Kidney (tissue), 14 donors: ENCODE data around the gene HGFAC. TPM values are rescaled to one million over a fixed set of nuclear protein-coding genes. Genes with fewer than 3 reads are reported as not detected.

Experiments used
- DNase-seq, 5 donors: peaks; one replicate each; pipeline ENCODE4 v3.0.0-alpha.2; 2013 to 2020
- FAIRE-seq: peaks from 2 replicates; lab custom pipeline; 2012; peaks lifted over from hg19 to GRCh38; lab: Jason Lieb, UNC
- H3K27ac ChIP-seq, 2 donors: one replicate each; pipeline ENCODE4 v1.7.0; 2013; ENCODE audit warnings: low read depth in 2 of 2, low read length in 2 of 2, inconsistent platforms in 1 of 2
- H3K27me3 ChIP-seq: one replicate; pipeline ENCODE4 v1.7.1; 2013; ENCODE audit warnings: low read length, inconsistent platforms; ENCODE audit not compliant: control insufficient read depth, insufficient read depth
- H3K36me3 ChIP-seq, 3 donors: one replicate each; pipeline versions ENCODE4 v1.7.0 to v1.7.1; 2013; ENCODE audit warnings: low read length in 3 of 3, control low read depth in 1 of 3, inconsistent platforms in 1 of 3; ENCODE audit not compliant: insufficient read depth in 3 of 3, control insufficient read depth in 2 of 3
- H3K4me1 ChIP-seq, 3 donors: one replicate each; pipeline versions ENCODE4 v1.7.0 to v1.7.1; 2013; ENCODE audit warnings: low read length in 3 of 3, inconsistent platforms in 1 of 3, low read depth in 1 of 3; ENCODE audit not compliant: control insufficient read depth in 2 of 3, insufficient read depth in 2 of 3
- H3K4me3 ChIP-seq, 3 donors: one replicate each; pipeline versions ENCODE4 v1.7.0 to v1.8.1; 2013; ENCODE audit warnings: low read length in 3 of 3, control low read depth in 1 of 3, inconsistent platforms in 1 of 3
- H3K9ac ChIP-seq, 3 donors: one replicate each; pipeline versions ENCODE4 v1.7.0 to v1.7.1; 2013; ENCODE audit warnings: low read length in 3 of 3, control low read depth in 1 of 3, inconsistent platforms in 1 of 3
- H3K9me3 ChIP-seq, 3 donors: one replicate each; pipeline versions ENCODE4 v1.7.0 to v1.7.1; 2013; ENCODE audit warnings: low read length in 3 of 3, control low read depth in 1 of 3, inconsistent platforms in 1 of 3; ENCODE audit not compliant: control insufficient read depth in 2 of 3, insufficient read depth in 1 of 3
- intact Hi-C: fragments of 100-400 bp; cut with DNase I; formaldehyde crosslinking; loops from one replicate; pipeline ENCODE4 v1.11.1; 2022
- polyA plus RNA-seq: library from polyadenylated mRNA; stranded (reverse); fragments of 350-450 nt; fragmentation: Illumina TruSeq; extraction: RNeasy Lipid Tissue Mini Kit (QIAGEN cat#74804); gene quantifications from one replicate; pipeline ENCODE4 v1.2.3, GENCODE V29; 2014; ENCODE audit warnings: low read depth, low replicate concordance; ENCODE audit not compliant: insufficient read depth
- total RNA-seq: library from RNA; stranded (reverse); fragmentation: NEBNext Ultra II Directional; extraction: Animal tissue kit (Norgen Biotek cat#: 25700); gene quantifications from one replicate; pipeline ENCODE4 v1.2.1, GENCODE V29; 2021
- TF ChIP-seq, protein P1 (sequence below): IDR thresholded peaks from 3 replicates; pipeline ENCODE4 v1.5.1; 2012; ENCODE audit warnings: mild to moderate bottlenecking, moderate library complexity, borderline replicate concordance; ENCODE audit not compliant: insufficient read depth; ENCODE audit errors: extremely low read depth
- donor health status: control.
- donor health status: control.
- donor health status: control.
- donor health status: control.
- donor health status: control.
- donor health status: DM: yes; HTN: yes; CAD: no.
- donor health status: Normal renal cell carcinoma (clear cell type).

The HGFAC gene
- total and polyA plus RNA-seq, 2 donors from 2014 or later: 0.86 to 1.6 TPM

- Histone ChIP-seq H3K4me3 (no peak overlapping the region), H3K9me3 (no peaks in the 10 kb centered on the region), H3K27ac (peak overlapping the region in 1 of 2 donors; percentile 22), H3K27me3 (no peaks in the 10 kb centered on the region), H3K4me1 (peaks cover 0 to 4% (median 0%) of the 10 kb centered on the region in 3 donors), H3K9ac (no peak overlapping the region), H3K36me3 (no peaks in the 10 kb centered on the region)
- no peak for FAIRE-seq
- peak in 1 of 5 donors; percentile 56 for DNase-seq
- intact Hi-C loops: no loop called here
- TF ChIP-seq, protein P1, sequence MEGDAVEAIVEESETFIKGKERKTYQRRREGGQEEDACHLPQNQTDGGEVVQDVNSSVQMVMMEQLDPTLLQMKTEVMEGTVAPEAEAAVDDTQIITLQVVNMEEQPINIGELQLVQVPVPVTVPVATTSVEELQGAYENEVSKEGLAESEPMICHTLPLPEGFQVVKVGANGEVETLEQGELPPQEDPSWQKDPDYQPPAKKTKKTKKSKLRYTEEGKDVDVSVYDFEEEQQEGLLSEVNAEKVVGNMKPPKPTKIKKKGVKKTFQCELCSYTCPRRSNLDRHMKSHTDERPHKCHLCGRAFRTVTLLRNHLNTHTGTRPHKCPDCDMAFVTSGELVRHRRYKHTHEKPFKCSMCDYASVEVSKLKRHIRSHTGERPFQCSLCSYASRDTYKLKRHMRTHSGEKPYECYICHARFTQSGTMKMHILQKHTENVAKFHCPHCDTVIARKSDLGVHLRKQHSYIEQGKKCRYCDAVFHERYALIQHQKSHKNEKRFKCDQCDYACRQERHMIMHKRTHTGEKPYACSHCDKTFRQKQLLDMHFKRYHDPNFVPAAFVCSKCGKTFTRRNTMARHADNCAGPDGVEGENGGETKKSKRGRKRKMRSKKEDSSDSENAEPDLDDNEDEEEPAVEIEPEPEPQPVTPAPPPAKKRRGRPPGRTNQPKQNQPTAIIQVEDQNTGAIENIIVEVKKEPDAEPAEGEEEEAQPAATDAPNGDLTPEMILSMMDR: no peak
Observed at GRCh38 chr4:3462321-3462789, 20.6 kb downstream of the HGFAC start.

DNA sequence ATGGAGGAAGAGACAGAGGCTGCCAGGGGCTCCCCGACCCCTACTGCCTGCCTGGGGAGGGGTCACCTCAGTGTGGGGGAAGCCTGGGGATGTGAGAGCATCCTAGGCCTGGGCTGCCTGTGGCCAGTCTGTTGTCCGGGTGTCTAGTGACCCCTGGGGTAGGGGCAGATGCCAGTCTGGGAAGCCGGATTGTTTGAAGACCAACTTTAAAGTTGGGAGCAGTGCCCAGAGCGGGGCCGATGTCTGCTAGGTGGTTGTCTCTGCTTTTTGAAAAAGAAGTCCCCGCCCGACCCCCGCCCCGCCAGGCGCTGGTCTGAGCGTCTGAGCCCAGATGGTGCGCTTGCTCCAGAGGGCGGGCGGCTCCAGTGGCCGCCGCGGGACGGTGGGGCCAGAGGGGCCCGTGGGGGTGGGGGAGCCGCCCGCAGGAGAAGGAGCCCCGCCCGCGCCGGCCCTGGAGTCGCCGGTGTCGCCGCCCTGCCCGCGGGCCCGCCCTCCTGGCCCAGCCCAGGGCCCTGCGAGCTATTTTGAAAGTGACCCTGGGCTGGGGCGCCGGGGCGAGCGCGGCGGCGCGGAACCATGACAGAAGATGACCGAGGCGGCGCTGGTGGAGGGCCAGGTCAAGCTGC, 21.1 kb downstream of the HGFAC start, which contains the start of gene DOK7:
TSS of gene DOK7 (plus strand) at position 517 of the 626 bp plus-strand sequence. CDS start at position 587, 70 bp downstream.
- DNase-seq (peak in 3 of 5 donors; percentile 61 to 81 (median 69)), FAIRE-seq (no peak)
- peak within 1 kb of the TSS in 1 of 2 donors; percentile 22 for H3K27ac ChIP-seq

GRCh38 chr4:3463556-3464348, 22.0 kb downstream of the HGFAC start:
- DNase-seq (peak in 1 of 5 donors; percentile 68), FAIRE-seq (no peak)
- Histone ChIP-seq H3K4me1 (peaks cover 0 to 4% (median 0%) of the 10 kb centered on the region in 3 donors), H3K9ac (no peak overlapping the region), H3K9me3 (peaks cover 0 to 1% (median 0%) of the 10 kb centered on the region in 3 donors), H3K36me3 (no peaks in the 10 kb centered on the region), H3K4me3 (no peak overlapping the region), H3K27me3 (no peaks in the 10 kb centered on the region), H3K27ac (no peak overlapping the region)
- TF ChIP-seq, protein P1: no peak
- intact Hi-C loops: no loop called here

More for the DNA sequence above, 21.1 kb downstream of the HGFAC start, which contains the start of gene DOK7:
- intact Hi-C loops: no loop called here
- no peak within 1 kb of the TSS for H3K9ac ChIP-seq
- peaks cover 0 to 4% (median 0%) of the 10 kb centered on the region in 3 donors for H3K4me1 ChIP-seq
- no peak within 1 kb of the TSS for H3K4me3 ChIP-seq
- H3K27me3 ChIP-seq: no peaks in the 10 kb centered on the region
- no peaks in the 10 kb centered on the region for H3K36me3 ChIP-seq
- TF ChIP-seq, protein P1: no peak
- no peaks in the 10 kb centered on the region for H3K9me3 ChIP-seq
